Measurements from ENCODE around the gene DTHD1. TPM values are rescaled to one million over a fixed set of nuclear protein-coding genes. Genes with fewer than 3 reads are reported as not detected.

Gene DTHD1
- total and polyA plus RNA-seq, 2 of the 8 experiments (the other 6 are each of a cell fraction or from before 2014, with no cell fraction given) = not detected

GRCh38 chr4:36323816-36324419 is 42.5 kb downstream of the DTHD1 start (continued):
- TF ChIP-seq CTCF (IDR thresholded peaks at IDR 0.05; ENCODE audit: control extremely low read depth in 1 of 3, insufficient read depth in 1 of 3, low read depth in 1 of 3, low read length in 3 of 3) = no peak
- no peak for TF ChIP-seq PHF8 (conservative IDR thresholded peaks at IDR 0.05; ENCODE audit: low read depth, low read length)
- no peak for TF ChIP-seq SP2 (IDR thresholded peaks at IDR 0.05; ENCODE audit: low read length)
- TF ChIP-seq SAP30 (IDR thresholded peaks at IDR 0.05; ENCODE audit: insufficient read depth, insufficient replicate concordance, low read length) = no peak
- no peak for TF ChIP-seq POU5F1 (IDR thresholded peaks at IDR 0.05; ENCODE audit: low read depth, low read length)
